Vagina (tissue), 2 donors: Measurements from ENCODE around the gene ATG16L1. TPM values are rescaled to one million over a fixed set of nuclear protein-coding genes. Genes with fewer than 3 reads are reported as not detected.

ENCODE experiments used
- DNase-seq, 2 donors: peaks; one replicate each; pipeline ENCODE4 v3.0.0-alpha.2; 2017; ENCODE audit errors: extremely low spot score in 2 of 2
- H3K27ac ChIP-seq: fragments of 200-600 bp; sonication (generic); one replicate; pipeline ENCODE4 v1.5.1; 2019
- H3K27me3 ChIP-seq: fragments of 200-600 bp; sonication (generic); one replicate; pipeline ENCODE4 v1.5.1; 2019
- H3K36me3 ChIP-seq, 2 donors: fragments of 200-600 bp; sonication (generic); one replicate each; pipeline ENCODE4 v1.5.1; 2017 to 2019
- H3K4me1 ChIP-seq: fragments of 200-600 bp; sonication (generic); one replicate; pipeline ENCODE4 v1.5.1; 2019
- H3K4me3 ChIP-seq, 2 donors: fragments of 200-600 bp; sonication (generic); 1 replicate in 1 of 2; 2 replicates in 1 of 2; pipeline ENCODE4 v1.5.1; 2016 to 2019
- H3K9me3 ChIP-seq: fragments of 200-600 bp; sonication (generic); one replicate; pipeline ENCODE4 v1.5.1; 2019
- CTCF ChIP-seq, 3 experiments: fragments of 450-650 bp in 2 of 3; fragments of 200-600 bp in 1 of 3; sonication (generic) in 1 of 3; IDR thresholded peaks; one replicate each; pipeline ENCODE4 v1.5.1; 2017 to 2019; ENCODE audit warnings: antibody characterized with exemption in 3 of 3, mild to moderate bottlenecking in 2 of 3, moderate library complexity in 2 of 3
- POLR2A ChIP-seq, 2 donors: fragments of 450-650 bp; IDR thresholded peaks; one replicate each; pipeline ENCODE4 v1.6.1; 2017; ENCODE audit warnings: antibody characterized with exemption in 2 of 2, mild to moderate bottlenecking in 2 of 2, moderate library complexity in 2 of 2
- POLR2AphosphoS5 ChIP-seq, 2 donors: sonication (generic); formaldehyde crosslinking; IDR thresholded peaks; one replicate each; pipeline ENCODE4 v1.9.0; 2017; ENCODE audit warnings: antibody characterized with exemption in 2 of 2, mild to moderate bottlenecking in 2 of 2, low read depth in 1 of 2; ENCODE audit not compliant: insufficient read depth in 1 of 2
- intact Hi-C: fragments of 100-400 bp; cut with DNase I; formaldehyde crosslinking; loops from one replicate; pipeline ENCODE4 v1.15.1; 2023
- total RNA-seq: library from RNA; depleted of rRNA; stranded (reverse); fragments of >200 nt; gene quantifications from one replicate; pipeline ENCODE4 v1.2.3, GENCODE V29; 2016

The ATG16L1 gene
- total RNA-seq, 1 donor from 2014 or later: 29.2 TPM

GRCh38 chr2:233300401-233300800, 48.9 kb downstream of the ATG16L1 start:
- no peak overlapping the region for H3K4me3 ChIP-seq
- no peak overlapping the region for H3K27ac ChIP-seq
- intact Hi-C loops: no loop called here
- peaks cover 0 to 6% of the 10 kb centered on the region in 2 donors for H3K36me3 ChIP-seq
- H3K9me3 ChIP-seq: no peaks in the 10 kb centered on the region
- no peaks in the 10 kb centered on the region for H3K27me3 ChIP-seq
- no peak for TF ChIP-seq POLR2A (IDR thresholded peaks at IDR 0.05)
- no peak for TF ChIP-seq CTCF (IDR thresholded peaks at IDR 0.05)
- no peak for TF ChIP-seq POLR2AphosphoS5 (IDR thresholded peaks at IDR 0.05; ENCODE audit: insufficient read depth in 1 of 2, low read depth in 1 of 2)
- no peak for DNase-seq
- no peaks in the 10 kb centered on the region for H3K4me1 ChIP-seq

GRCh38 chr2:233301248-233301647, 49.8 kb downstream of the ATG16L1 start:
- Histone ChIP-seq H3K27me3 (no peaks in the 10 kb centered on the region), H3K27ac (no peak overlapping the region), H3K36me3 (no peaks in the 10 kb centered on the region), H3K4me3 (no peak overlapping the region), H3K4me1 (no peaks in the 10 kb centered on the region), H3K9me3 (no peaks in the 10 kb centered on the region)
- TF ChIP-seq POLR2A (IDR thresholded peaks at IDR 0.05) (no peak), CTCF (IDR thresholded peaks at IDR 0.05) (no peak), POLR2AphosphoS5 (IDR thresholded peaks at IDR 0.05; ENCODE audit: insufficient read depth in 1 of 2, low read depth in 1 of 2) (no peak)
- no peak for DNase-seq
- intact Hi-C loops: no loop called here

- Histone ChIP-seq H3K4me1 (no peaks in the 10 kb centered on the region), H3K9me3 (no peaks in the 10 kb centered on the region), H3K36me3 (no peaks in the 10 kb centered on the region), H3K27me3 (no peaks in the 10 kb centered on the region), H3K27ac (no peak overlapping the region), H3K4me3 (no peak overlapping the region)
- DNase-seq: no peak
- TF ChIP-seq POLR2A (IDR thresholded peaks at IDR 0.05) (no peak), CTCF (IDR thresholded peaks at IDR 0.05) (no peak), POLR2AphosphoS5 (IDR thresholded peaks at IDR 0.05; ENCODE audit: insufficient read depth in 1 of 2, low read depth in 1 of 2) (no peak)
- intact Hi-C loops: no loop called here
These were observed 50.3 kb downstream of the ATG16L1 start for GRCh38 chr2:233301811-233302210.

- no peak for TF ChIP-seq CTCF (IDR thresholded peaks at IDR 0.05)
- DNase-seq: no peak
- H3K36me3 ChIP-seq: no peaks in the 10 kb centered on the region
- intact Hi-C loops: no loop called here
- no peaks in the 10 kb centered on the region for H3K27me3 ChIP-seq
- no peaks in the 10 kb centered on the region for H3K9me3 ChIP-seq
- no peaks in the 10 kb centered on the region for H3K4me1 ChIP-seq
- no peak overlapping the region for H3K27ac ChIP-seq
- no peak overlapping the region for H3K4me3 ChIP-seq
These were observed 51.8 kb downstream of the ATG16L1 start for GRCh38 chr2:233303252-233303651.

GRCh38 chr2:233307565-233307964, 56.1 kb downstream of the ATG16L1 start, which contains the start of gene SAG:
TSS of gene SAG (plus strand) at chr2:233307816. CDS start at chr2:233309190, 1,374 bp downstream.
- no peak within 1 kb of the TSS for H3K4me3 ChIP-seq
- H3K4me1 ChIP-seq: no peaks in the 10 kb centered on the region
- intact Hi-C loops: no loop called here
- no peaks in the 10 kb centered on the region for H3K9me3 ChIP-seq
- TF ChIP-seq POLR2AphosphoS5 (IDR thresholded peaks at IDR 0.05; ENCODE audit: insufficient read depth in 1 of 2, low read depth in 1 of 2): no peak
- TF ChIP-seq POLR2A (IDR thresholded peaks at IDR 0.05): no peak
- no peak for TF ChIP-seq CTCF (IDR thresholded peaks at IDR 0.05)
- H3K27ac ChIP-seq: no peak within 1 kb of the TSS
- H3K27me3 ChIP-seq: no peaks in the 10 kb centered on the region
- DNase-seq: no peak
- no peaks in the 10 kb centered on the region for H3K36me3 ChIP-seq
